Common myeloid progenitor, CD34-positive (primary cell): ENCODE data around the gene NAGPA. TPM values are rescaled to one million over a fixed set of nuclear protein-coding genes. Genes with fewer than 3 reads are reported as not detected.
A peak's percentile ranks its signal among the peaks of the same experiment; 100 is the strongest.
"Not testable (repeated sequence)": the region's sequence is repeated elsewhere in the genome, so short reads cannot be mapped to it uniquely, and the experiment has no call there.

Experiments
- CTCF ChIA-PET: fragments of 350-600 bp; sonication (Branson Sonifier 250); formaldehyde crosslinking; loops from one replicate; lab custom pipeline; 2021; ENCODE audit warnings: antibody characterized with exemption; lab: Charles Lee
- POLR2A ChIA-PET: fragments of 350-600 bp; sonication (Branson Sonifier 250); formaldehyde crosslinking; loops from one replicate; lab custom pipeline; 2021; ENCODE audit warnings: antibody characterized with exemption; lab: Charles Lee
- DNase-seq, 3 donors: peaks; one replicate each; pipeline versions ENCODE4 v3.0.0 to v3.0.0-alpha.2; 2013
- H3K27ac ChIP-seq, 2 experiments: 1 replicate in 1 of 2; 2 replicates in 1 of 2; pipeline ENCODE4 v1.7.0; 2013; ENCODE audit warnings: inconsistent platforms in 2 of 2, low read length in 2 of 2, mild to moderate bottlenecking in 2 of 2, low read depth in 1 of 2, moderate library complexity in 1 of 2; ENCODE audit not compliant: severe bottlenecking in 2 of 2, insufficient read depth in 1 of 2, poor library complexity in 1 of 2
- H3K27me3 ChIP-seq, 5 experiments: replicated peaks in 2 of 5; 1 replicate in 3 of 5; 2 replicates in 2 of 5; pipeline versions ENCODE4 v1.6.1 to v1.7.0; 2013; ENCODE audit warnings: low read length in 4 of 5, mild to moderate bottlenecking in 2 of 5, moderate library complexity in 2 of 5, inconsistent platforms in 1 of 5; ENCODE audit not compliant: insufficient read depth in 5 of 5, control insufficient read depth in 4 of 5
- H3K36me3 ChIP-seq, 4 experiments: 1 replicate in 2 of 4; 2 replicates in 2 of 4; pipeline versions ENCODE4 v1.6.1 to v1.7.0; 2013; ENCODE audit warnings: low read length in 3 of 4, control low read depth in 1 of 4, mild to moderate bottlenecking in 1 of 4; ENCODE audit not compliant: control insufficient read depth in 4 of 4, insufficient read depth in 4 of 4
- H3K4me1 ChIP-seq, 4 experiments: 1 replicate in 3 of 4; 2 replicates in 1 of 4; pipeline versions ENCODE4 v1.6.1 to v1.7.1; 2013; ENCODE audit warnings: low read length in 3 of 4, mild to moderate bottlenecking in 3 of 4, control low read depth in 1 of 4, inconsistent platforms in 1 of 4, moderate library complexity in 1 of 4; ENCODE audit not compliant: control insufficient read depth in 4 of 4, insufficient read depth in 4 of 4; ENCODE audit errors: control extremely low read depth in 1 of 4
- H3K4me3 ChIP-seq, 7 experiments: 1 replicate in 4 of 7; 2 replicates in 3 of 7; pipeline versions ENCODE4 v1.5.1 to v1.7.0; 2013; ENCODE audit warnings: mild to moderate bottlenecking in 7 of 7, low read length in 6 of 7, moderate library complexity in 6 of 7, inconsistent platforms in 2 of 7, low read depth in 2 of 7, control low read depth in 1 of 7; ENCODE audit not compliant: insufficient read depth in 4 of 7, control insufficient read depth in 1 of 7; ENCODE audit errors: extremely low read depth in 1 of 7
- H3K9me3 ChIP-seq, 5 experiments: 1 replicate in 4 of 5; 2 replicates in 1 of 5; pipeline versions ENCODE4 v1.6.1 to v1.7.1; 2013; ENCODE audit warnings: low read length in 4 of 5, mild to moderate bottlenecking in 2 of 5, inconsistent platforms in 1 of 5, low read depth in 1 of 5, moderate library complexity in 1 of 5; ENCODE audit not compliant: control insufficient read depth in 4 of 5, insufficient read depth in 2 of 5; ENCODE audit errors: control extremely low read depth in 1 of 5
- WGBS: methylation state at CpG from one replicate; pipeline ENCODE4 v1.1.5; 2013; ENCODE audit not compliant: insufficient coverage; 5-methylcytosine and 5-hydroxymethylcytosine counted together
- polyA plus RNA-seq: library from polyadenylated mRNA; unstranded; fragments of 120-200 nt; gene quantifications from one replicate; pipeline ENCODE4 v1.2.1, GENCODE V29; 2013

The NAGPA gene
- 10.5 TPM for polyA plus RNA-seq

- peak; percentile 69 to 85 (median 82) for DNase-seq
- CTCF ChIA-PET: interaction anchor here (1.6 kb wide), 1 partner anchor 51 kb away, joined by 3 read pairs; no protein-coding TSS in a partner anchor
- peaks cover 10 to 18% (median 14%) of the 10 kb centered on the region in 4 experiments for H3K4me1 ChIP-seq
- POLR2A ChIA-PET: no interaction called here
- H3K4me3 ChIP-seq: peak within 1 kb of the TSS; percentile 47 to 92 (median 79)
- H3K27ac ChIP-seq: peak within 1 kb of the TSS in 1 of 2 experiments; percentile 73
- peaks cover 0 to 18% (median 5%) of the 10 kb centered on the region in 4 experiments for H3K36me3 ChIP-seq
- H3K27me3 ChIP-seq: peaks cover 0 to 3% (median 0%) of the 10 kb centered on the region in 5 experiments
- under 1% methylated on average over 89 of the region's 104 CpGs for WGBS
- no peaks in the 10 kb centered on the region for H3K9me3 ChIP-seq
Measured at GRCh38 chr16:5033256-5034166, at the start of gene NAGPA. NAGPA (minus strand) TSS chr16:5033935; CDS start chr16:5033914, 21 bp downstream.

GRCh38 chr16:5080996-5081395 lies 47.3 kb upstream of the NAGPA start:
- CTCF ChIA-PET, H3K4me3 ChIP-seq: not testable (repeated sequence)
- H3K36me3 ChIP-seq: peaks cover 2 to 36% (median 9%) of the 10 kb centered on the region in 4 experiments

GRCh38 chr16:5080461-5080860 lies 46.7 kb upstream of the NAGPA start:
- CTCF ChIA-PET, H3K4me1 ChIP-seq, POLR2A ChIA-PET, H3K27me3 ChIP-seq, DNase-seq, H3K4me3 ChIP-seq, H3K9me3 ChIP-seq, H3K27ac ChIP-seq: not testable (repeated sequence)
- H3K36me3 ChIP-seq: peaks cover 2 to 39% (median 14%) of the 10 kb centered on the region in 4 experiments
- WGBS: 98% methylated on average over 9 of the region's 12 CpGs

More at GRCh38 chr16:5080996-5081395, 47.3 kb upstream of the NAGPA start:
- H3K4me1 ChIP-seq, H3K27ac ChIP-seq, DNase-seq, POLR2A ChIA-PET, H3K27me3 ChIP-seq, H3K9me3 ChIP-seq: not testable (repeated sequence)
- WGBS: 90% methylated on average over 1 of the region's 9 CpGs

- CTCF ChIA-PET: interaction anchor here (1.6 kb wide), 1 partner anchor 18 kb away, joined by 3 read pairs; no protein-coding TSS in a partner anchor
- H3K4me3 ChIP-seq: no peak overlapping the region
Measured at GRCh38 chr16:5078626-5079025, 44.9 kb upstream of the NAGPA start.

GRCh38 chr16:5077304-5077703 lies 43.6 kb upstream of the NAGPA start:
- no peak for DNase-seq
- WGBS: 97% methylated on average over 13 of the region's 13 CpGs
- peaks cover 0 to 8% (median 3%) of the 10 kb centered on the region in 4 experiments for H3K4me1 ChIP-seq
- ChIA-PET CTCF (interaction anchor here (2.1 kb wide), 1 partner anchor 12 kb away, joined by 4 read pairs; the partner anchor contains the start of gene C16orf89), POLR2A (no interaction called here)
- no peaks in the 10 kb centered on the region for H3K27me3 ChIP-seq
- H3K27ac ChIP-seq: no peak overlapping the region
- no peaks in the 10 kb centered on the region for H3K9me3 ChIP-seq
- peaks cover 2 to 38% (median 20%) of the 10 kb centered on the region in 4 experiments for H3K36me3 ChIP-seq
- H3K4me3 ChIP-seq: no peak overlapping the region

More at GRCh38 chr16:5078626-5079025, 44.9 kb upstream of the NAGPA start:
- Histone ChIP-seq H3K4me1 (no peaks in the 10 kb centered on the region), H3K27me3 (no peaks in the 10 kb centered on the region), H3K9me3 (no peaks in the 10 kb centered on the region), H3K27ac (no peak overlapping the region), H3K36me3 (peaks cover 2 to 40% (median 18%) of the 10 kb centered on the region in 4 experiments)
- POLR2A ChIA-PET: no interaction called here
- no peak for DNase-seq
- WGBS: 95% methylated on average over 14 of the region's 17 CpGs

- ChIA-PET CTCF (interaction anchor here (1.7 to 2.2 kb wide), 3 partner anchors 10 to 19 kb away, joined by 4 to 9 read pairs (median 5); partner anchors contain the start of gene C16orf89), POLR2A (no interaction called here)
- Histone ChIP-seq H3K4me3 (no peak overlapping the region), H3K4me1 (peaks cover 0 to 19% (median 12%) of the 10 kb centered on the region in 4 experiments), H3K36me3 (peaks cover 2 to 32% (median 20%) of the 10 kb centered on the region in 4 experiments), H3K27ac (no peak overlapping the region), H3K9me3 (no peaks in the 10 kb centered on the region), H3K27me3 (no peaks in the 10 kb centered on the region)
- no peak for DNase-seq
- WGBS: 100% methylated on average over 4 of the region's 5 CpGs
Measured at GRCh38 chr16:5075637-5076036, 41.9 kb upstream of the NAGPA start.
